GM18867 (cell line): ENCODE measurements around the gene ERN1.

ENCODE experiments used
- ATAC-seq: cut with Tn5 transposase; IDR thresholded peaks from one replicate; pipeline ENCODE4 v1.9.1; 2021; ENCODE audit warnings: mild to moderate bottlenecking, moderate library complexity; ENCODE audit not compliant: unreplicated experiment

The ERN1 gene

GRCh38 chr17:64085650-64086005, 44.3 kb downstream of the ERN1 start:
- ATAC-seq = no peak

- no peak for ATAC-seq
These were observed 44.8 kb downstream of the ERN1 start for GRCh38 chr17:64084940-64085649.

- no peak for ATAC-seq
These were observed 45.6 kb downstream of the ERN1 start for GRCh38 chr17:64084086-64084939.

- no peak for ATAC-seq
These were observed 46.3 kb downstream of the ERN1 start for GRCh38 chr17:64083563-64084085.

- no peak for ATAC-seq
These were observed 46.9 kb downstream of the ERN1 start for GRCh38 chr17:64083093-64083492.

GRCh38 chr17:64081802-64082799, 47.8 kb downstream of the ERN1 start:
- ATAC-seq = no peak

GRCh38 chr17:64080174-64080618, 49.7 kb downstream of the ERN1 start:
- no peak for ATAC-seq

- ATAC-seq = no peak
These were observed 52.6 kb downstream of the ERN1 start for GRCh38 chr17:64077379-64077778.

GRCh38 chr17:64075913-64076312, 54.0 kb downstream of the ERN1 start:
- no peak for ATAC-seq

GRCh38 chr17:64074704-64075426, 55.1 kb downstream of the ERN1 start:
- ATAC-seq = no peak

GRCh38 chr17:64073771-64074703, 55.9 kb downstream of the ERN1 start:
- ATAC-seq = peak; percentile 73

GRCh38 chr17:64071111-64071510, 58.8 kb downstream of the ERN1 start:
- no peak for ATAC-seq

- no peak for ATAC-seq
These were observed 59.7 kb downstream of the ERN1 start for GRCh38 chr17:64070213-64070612.

- ATAC-seq = no peak
These were observed 60.8 kb downstream of the ERN1 start for GRCh38 chr17:64069143-64069542.

- ATAC-seq = no peak
These were observed 62.3 kb downstream of the ERN1 start for GRCh38 chr17:64067657-64068056.

GRCh38 chr17:64066716-64067115, 63.2 kb downstream of the ERN1 start:
- no peak for ATAC-seq

GRCh38 chr17:64065161-64065560, 64.8 kb downstream of the ERN1 start:
- ATAC-seq = no peak

- no peak for ATAC-seq
These were observed 65.6 kb downstream of the ERN1 start for GRCh38 chr17:64064331-64064730.

GRCh38 chr17:64063766-64064224, 66.1 kb downstream of the ERN1 start:
- ATAC-seq = no peak
